HG03175 (cell line): Measurements from ENCODE around the gene SLC1A2.
"Not testable (repeated sequence)": the region's sequence is repeated elsewhere in the genome, so short reads cannot be mapped to it uniquely, and the experiment has no call there.

Source experiments
- ATAC-seq: cut with Tn5 transposase; IDR thresholded peaks from one replicate; pipeline ENCODE4 v1.9.1; 2021; ENCODE audit warnings: mild to moderate bottlenecking, moderate library complexity; ENCODE audit not compliant: unreplicated experiment

The SLC1A2 gene

GRCh38 chr11:35232891-35233330 is 186.4 kb downstream of the SLC1A2 start:
- no peak for ATAC-seq

DNA sequence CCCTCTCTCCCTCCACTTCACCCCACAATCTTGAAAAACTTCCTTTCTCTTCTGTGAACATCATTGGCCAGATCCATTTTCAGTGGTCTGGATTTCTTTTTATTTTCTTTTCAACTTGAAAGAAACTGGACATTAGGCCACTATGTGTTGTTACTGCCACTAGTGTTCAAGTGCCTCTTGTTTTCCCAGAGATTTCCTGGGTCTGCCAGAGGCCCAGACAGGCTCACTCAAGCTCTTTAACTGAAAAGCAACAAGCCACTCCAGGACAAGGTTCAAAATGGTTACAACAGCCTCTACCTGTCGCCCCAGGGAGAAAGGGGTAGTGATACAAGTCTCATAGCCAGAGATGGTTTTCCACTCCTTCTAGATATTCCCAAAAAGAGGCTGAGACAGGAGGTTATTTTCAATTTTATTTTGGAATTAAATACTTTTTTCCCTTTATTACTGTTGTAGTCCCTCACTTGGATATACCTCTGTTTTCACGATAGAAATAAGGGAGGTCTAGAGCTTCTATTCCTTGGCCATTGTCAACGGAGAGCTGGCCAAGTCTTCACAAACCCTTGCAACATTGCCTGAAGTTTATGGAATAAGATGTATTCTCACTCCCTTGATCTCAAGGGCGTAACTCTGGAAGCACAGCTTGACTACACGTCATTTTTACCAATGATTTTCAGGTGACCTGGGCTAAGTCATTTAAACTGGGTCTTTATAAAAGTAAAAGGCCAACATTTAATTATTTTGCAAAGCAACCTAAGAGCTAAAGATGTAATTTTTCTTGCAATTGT is 188.1 kb downstream of the SLC1A2 start:
- no peak for ATAC-seq

DNA sequence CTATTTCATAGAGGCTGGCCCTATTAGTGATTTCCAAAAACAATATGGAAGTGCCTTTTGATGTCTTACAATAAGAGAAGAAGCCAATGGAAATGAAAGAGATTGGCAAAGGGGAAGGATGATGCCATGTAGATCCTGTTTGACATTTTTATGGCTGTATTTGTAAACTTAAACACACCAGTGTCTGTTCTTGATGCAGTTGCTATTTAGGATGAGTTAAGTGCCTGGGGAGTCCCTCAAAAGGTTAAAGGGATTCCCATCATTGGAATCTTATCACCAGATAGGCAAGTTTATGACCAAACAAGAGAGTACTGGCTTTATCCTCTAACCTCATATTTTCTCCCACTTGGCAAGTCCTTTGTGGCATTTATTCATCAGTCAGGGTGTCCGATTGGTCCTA is 189.0 kb downstream of the SLC1A2 start:
- no peak for ATAC-seq

DNA sequence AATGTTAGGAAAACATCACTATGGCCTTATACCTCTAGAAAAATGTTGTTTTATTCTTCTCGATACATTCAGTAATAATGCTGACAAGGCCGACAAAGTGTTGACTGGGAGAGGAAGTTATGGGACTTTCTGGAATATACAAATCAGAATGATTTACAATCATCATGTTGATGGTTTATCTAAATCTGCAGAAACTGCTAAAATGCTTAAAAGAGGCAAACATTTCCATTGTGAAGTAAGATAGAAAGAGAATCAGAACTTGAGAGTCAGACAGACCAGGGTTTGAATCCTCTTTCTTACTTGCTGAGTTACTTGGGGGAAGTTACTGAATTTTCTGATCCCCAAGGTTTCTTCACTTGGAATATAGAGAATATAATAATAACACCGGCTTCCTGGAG is 191.0 kb downstream of the SLC1A2 start:
- no peak for ATAC-seq

- no peak for ATAC-seq
Observed at GRCh38 chr11:35227576-35228327, 191.6 kb downstream of the SLC1A2 start.

- ATAC-seq, result not testable (repeated sequence)
Observed at GRCh38 chr11:35226756-35227155, 192.6 kb downstream of the SLC1A2 start.

GRCh38 chr11:35225946-35226520 is 193.3 kb downstream of the SLC1A2 start:
- no peak for ATAC-seq

GRCh38 chr11:35223991-35224390 is 195.4 kb downstream of the SLC1A2 start:
- no peak for ATAC-seq

DNA sequence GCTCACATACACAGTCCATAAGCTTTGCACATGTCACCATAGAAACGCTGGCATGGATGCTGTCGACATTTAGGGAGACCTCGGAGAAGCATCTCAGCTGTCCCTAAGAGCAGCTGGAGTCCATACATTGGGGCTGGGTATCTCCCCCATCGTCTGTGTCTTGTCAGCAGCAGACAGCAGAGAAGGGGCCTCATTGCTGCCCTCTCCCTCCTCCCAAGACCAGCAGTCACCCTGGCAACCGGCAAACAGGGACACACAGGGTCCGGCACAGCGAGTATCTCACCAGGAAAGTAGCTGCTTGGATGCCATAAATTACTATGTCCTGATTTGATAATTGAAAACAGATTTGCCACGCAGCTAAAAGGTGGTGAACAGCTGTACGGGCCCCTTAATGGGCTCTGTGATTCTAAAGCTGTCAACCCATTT is 196.0 kb downstream of the SLC1A2 start:
- ATAC-seq, result no peak

GRCh38 chr11:35218956-35219355 is 200.4 kb downstream of the SLC1A2 start:
- no peak for ATAC-seq

DNA sequence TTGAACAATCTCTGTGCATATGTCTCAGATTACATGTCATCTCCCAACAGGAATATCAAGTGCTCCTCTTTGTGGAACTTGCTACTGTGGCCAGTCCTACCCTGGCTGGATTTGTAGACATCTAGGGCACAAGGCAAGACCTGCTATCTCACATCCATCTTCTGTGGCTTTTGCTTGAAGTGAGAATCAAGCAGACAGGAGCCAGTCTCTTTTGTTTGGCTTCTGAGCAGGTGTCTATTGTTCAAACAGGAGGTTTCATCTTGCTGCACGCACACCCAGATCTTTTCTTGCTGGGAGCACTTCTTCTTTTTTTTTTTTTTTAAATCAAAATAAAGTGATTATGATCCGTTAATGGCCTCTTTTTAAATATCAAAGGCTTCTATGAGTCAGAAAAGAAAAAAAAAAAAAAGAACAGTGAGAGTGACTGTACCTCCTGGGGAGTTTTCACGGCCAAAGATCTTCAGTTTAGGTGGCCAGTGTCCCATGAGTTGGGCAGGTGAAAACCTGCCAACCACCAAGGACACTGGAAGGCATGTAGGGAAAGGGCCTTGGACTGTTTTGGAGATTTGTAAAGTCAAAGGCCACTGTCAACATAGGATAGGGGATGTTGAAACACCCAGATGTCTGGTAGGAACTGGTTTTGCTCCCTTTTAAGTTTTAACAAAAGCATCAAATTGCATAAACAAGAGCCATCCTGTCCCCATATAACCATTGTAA is 202.2 kb downstream of the SLC1A2 start:
- no peak for ATAC-seq

DNA sequence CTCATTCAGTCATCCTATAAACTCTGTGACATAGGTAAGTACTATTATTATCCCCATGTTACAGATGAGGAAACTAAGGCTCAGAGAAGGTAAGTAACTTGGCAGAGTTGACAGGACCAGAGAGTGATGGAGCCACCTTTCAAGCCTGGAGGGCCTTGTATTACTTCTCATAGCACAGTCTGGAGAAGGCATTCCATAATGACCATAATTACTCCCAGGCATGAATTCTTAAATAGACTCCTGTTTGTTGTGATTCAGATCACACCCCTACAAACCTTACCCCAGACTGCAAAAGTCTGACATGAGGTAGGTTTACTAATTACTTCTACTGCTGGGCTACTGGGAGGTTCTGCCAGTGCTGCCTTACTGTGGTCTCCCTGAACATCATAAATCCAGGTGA is 203.4 kb downstream of the SLC1A2 start:
- no peak for ATAC-seq

DNA sequence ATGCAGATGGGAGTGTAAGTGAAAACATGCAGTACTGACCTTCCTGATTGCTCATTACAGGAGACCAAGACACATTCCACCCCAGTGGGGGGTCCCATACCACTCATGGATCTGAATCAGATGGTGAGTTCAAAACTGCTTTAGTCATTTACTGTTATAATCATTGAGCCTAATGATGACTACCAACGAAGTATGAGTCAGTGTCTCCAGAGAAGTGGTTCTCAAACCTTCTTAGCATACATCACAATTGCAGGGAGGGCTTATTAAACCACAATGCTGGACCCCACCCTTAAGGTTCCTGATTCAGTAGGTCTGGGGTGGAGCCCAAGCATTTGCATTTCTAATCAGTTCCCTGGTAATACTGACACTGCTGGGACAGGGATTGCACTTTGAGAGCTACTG is 204.6 kb downstream of the SLC1A2 start:
- no peak for ATAC-seq

DNA sequence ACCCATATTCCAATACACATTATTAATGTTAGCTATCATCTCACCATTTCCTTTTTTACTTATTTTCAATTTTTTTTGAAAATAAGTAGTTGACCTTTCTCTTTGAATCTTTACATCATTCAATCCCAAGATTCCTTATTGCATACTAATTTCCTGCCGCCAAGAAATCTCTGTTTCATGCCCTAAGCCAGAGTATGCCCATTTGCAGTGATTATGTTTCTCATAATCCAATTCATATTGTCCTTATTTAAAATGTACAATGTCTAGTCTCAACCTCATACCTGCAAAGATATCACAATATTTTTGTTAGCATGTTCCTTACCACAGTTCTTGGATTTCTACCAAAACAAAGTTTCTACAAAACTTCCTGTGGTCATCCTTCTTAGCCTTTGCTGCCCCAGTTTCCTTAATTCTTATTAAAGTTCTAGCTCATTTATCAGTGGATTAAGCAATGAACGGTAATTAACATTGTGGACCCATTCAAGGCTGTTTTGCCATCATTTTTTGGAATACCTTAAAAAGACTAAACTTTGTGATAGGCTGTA is 205.1 kb downstream of the SLC1A2 start:
- no peak for ATAC-seq

GRCh38 chr11:35211952-35212351 is 207.4 kb downstream of the SLC1A2 start:
- ATAC-seq, result no peak

DNA sequence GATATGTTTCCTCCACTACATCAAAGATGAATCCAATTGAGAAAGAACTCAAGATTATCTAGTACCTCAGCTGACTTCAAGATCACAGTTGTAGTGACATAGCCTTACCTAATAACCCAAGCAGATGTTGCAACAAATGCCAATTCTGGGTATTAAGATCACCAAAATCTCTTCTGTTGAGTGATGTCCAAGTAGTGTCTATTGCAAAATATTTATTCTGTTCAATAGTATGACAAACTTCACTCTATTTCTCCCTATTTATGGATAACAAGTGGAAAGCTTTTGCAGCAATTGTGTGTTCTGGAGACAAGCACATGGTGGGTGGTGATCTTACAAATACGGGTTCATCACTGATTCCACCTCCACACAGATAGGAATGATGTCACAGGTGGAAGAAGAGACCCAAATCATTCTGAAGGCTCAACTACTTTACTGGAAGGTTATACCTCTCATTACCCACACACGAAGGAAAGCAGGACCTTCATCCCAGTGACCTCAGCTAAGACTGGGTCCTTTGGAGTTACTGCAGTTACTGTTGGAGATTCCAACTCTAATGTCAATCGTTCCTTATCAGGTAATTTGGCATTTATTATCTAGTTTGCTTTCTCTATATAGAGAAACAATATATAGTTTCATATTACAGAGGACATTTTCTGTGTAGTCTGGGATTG is 208.3 kb downstream of the SLC1A2 start:
- ATAC-seq, result no peak

GRCh38 chr11:35208795-35209194 is 210.6 kb downstream of the SLC1A2 start:
- ATAC-seq, result no peak

GRCh38 chr11:35207471-35208403 is 211.6 kb downstream of the SLC1A2 start:
- no peak for ATAC-seq

GRCh38 chr11:35206616-35207015 is 212.7 kb downstream of the SLC1A2 start:
- ATAC-seq, result no peak
